ENCODE results near the gene MED14.

The MED14 gene

DNA sequence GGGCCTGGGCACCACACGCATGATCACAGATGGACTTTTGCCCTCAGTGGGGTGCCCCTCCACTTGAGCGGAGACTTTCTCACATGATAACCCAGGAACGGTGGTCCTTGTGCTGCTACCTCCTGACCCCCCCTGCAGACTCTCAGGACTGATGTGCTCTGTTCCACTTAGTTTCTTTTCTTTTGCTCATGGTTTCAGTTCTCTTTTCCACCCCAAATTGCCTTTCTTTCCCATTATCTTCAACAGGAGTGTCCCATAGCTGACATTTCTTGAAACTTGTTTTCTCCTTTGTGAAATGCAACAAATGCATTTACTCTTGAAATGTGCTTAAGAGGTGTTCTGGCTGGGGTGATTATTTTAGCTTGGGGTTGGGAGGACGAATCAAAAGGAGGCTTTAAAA lies 103.1 kb downstream of the MED14 start:
- DNase-seq (ENCODE audit: low spot score), result no peak
- no peak overlapping the region for H2BK15ac ChIP-seq (ENCODE audit: low read length)
- no peaks in the 10 kb centered on the region for H3K9me3 ChIP-seq (replicated peaks in 1 of 2; ENCODE audit: control insufficient read depth in 2 of 2, insufficient read depth in 1 of 2, low read depth in 1 of 2, low read length in 2 of 2)
- H3K79me1 ChIP-seq (ENCODE audit: low read depth, low read length), result no peaks in the 10 kb centered on the region
- no peak overlapping the region for H2AFZ ChIP-seq (ENCODE audit: low read length)
- no CpG with 5 or more reads among the region's 4 CpGs for WGBS, 2 donors (ENCODE audit: extremely low coverage in 2 of 2, insufficient read length in 2 of 2, insufficient replicate concordance in 1 of 2)
- H2BK12ac ChIP-seq (ENCODE audit: low read length), result no peak overlapping the region
- peaks cover 4 to 73% of the 10 kb centered on the region in 2 donors for H3K36me3 ChIP-seq (replicated peaks in 1 of 2; ENCODE audit: control insufficient read depth in 2 of 2, insufficient read depth in 2 of 2, low read length in 2 of 2)
- H3K9ac ChIP-seq (ENCODE audit: low read depth, low read length, poor library complexity), result no peak overlapping the region
- H2AK5ac ChIP-seq (ENCODE audit: low read depth, low read length), result no peak overlapping the region
- H3K4ac ChIP-seq (ENCODE audit: low read length), result no peak overlapping the region
- no peaks in the 10 kb centered on the region for H3K4me1 ChIP-seq (ENCODE audit: control insufficient read depth in 2 of 2, insufficient read depth in 1 of 2, low read depth in 1 of 2, low read length in 2 of 2)
- H3K4me2 ChIP-seq (ENCODE audit: insufficient read depth, low read length, poor library complexity, severe bottlenecking), result no peak overlapping the region
- H3K27me3 ChIP-seq (ENCODE audit: control insufficient read depth in 3 of 3, insufficient read depth in 3 of 3, low read depth in 1 of 3, low read length in 3 of 3), result no peaks in the 10 kb centered on the region
- H3K27ac ChIP-seq (replicated peaks; ENCODE audit: low read length), result no peak overlapping the region
- no peak overlapping the region for H3K18ac ChIP-seq (ENCODE audit: low read length)
- H3K4me3 ChIP-seq (ENCODE audit: low read length in 2 of 2), result no peak overlapping the region
- H3K14ac ChIP-seq (ENCODE audit: low read length), result no peak overlapping the region
- no peak overlapping the region for H2BK120ac ChIP-seq (ENCODE audit: low read depth, low read length)
- no peak overlapping the region for H3K23ac ChIP-seq (ENCODE audit: low read depth, low read length, poor library complexity)
- H4K91ac ChIP-seq (ENCODE audit: low read depth, low read length, poor library complexity), result no peak overlapping the region
- no peak overlapping the region for H4K8ac ChIP-seq (ENCODE audit: low read depth, low read length)
- H2BK5ac ChIP-seq (ENCODE audit: low read length), result no peak overlapping the region

DNA sequence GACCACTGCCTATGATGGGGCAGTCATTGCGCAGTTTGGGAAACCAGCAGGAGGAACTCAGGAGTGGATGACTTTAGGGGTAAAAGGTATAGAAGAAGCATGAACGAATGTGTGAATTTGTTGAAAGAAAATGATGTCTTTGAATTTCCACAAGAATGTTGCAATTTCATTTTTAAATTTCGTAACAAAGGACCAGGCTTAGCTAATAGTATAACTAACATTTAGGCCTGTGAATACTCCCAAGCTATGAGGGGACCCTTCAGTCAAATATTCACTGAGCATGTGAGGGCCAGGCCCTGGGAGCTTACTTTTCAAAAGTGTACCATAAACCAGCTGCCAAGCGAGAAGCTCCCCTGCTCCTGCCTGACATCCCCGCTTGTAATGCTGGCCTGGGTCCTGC lies 106.8 kb downstream of the MED14 start:
- Histone ChIP-seq H3K9ac (ENCODE audit: low read depth, low read length, poor library complexity) (no peak overlapping the region), H3K27ac (replicated peaks; ENCODE audit: low read length) (no peak overlapping the region), H3K4me1 (ENCODE audit: control insufficient read depth in 2 of 2, insufficient read depth in 1 of 2, low read depth in 1 of 2, low read length in 2 of 2) (no peaks in the 10 kb centered on the region), H3K18ac (ENCODE audit: low read length) (no peak overlapping the region), H2BK15ac (ENCODE audit: low read length) (no peak overlapping the region), H3K36me3 (replicated peaks in 1 of 2; ENCODE audit: control insufficient read depth in 2 of 2, insufficient read depth in 2 of 2, low read length in 2 of 2) (peaks cover 0 to 46% of the 10 kb centered on the region in 2 donors), H3K4me3 (ENCODE audit: low read length in 2 of 2) (no peak overlapping the region), H2AFZ (ENCODE audit: low read length) (no peak overlapping the region), H3K4me2 (ENCODE audit: insufficient read depth, low read length, poor library complexity, severe bottlenecking) (no peak overlapping the region), H2BK12ac (ENCODE audit: low read length) (no peak overlapping the region), H4K8ac (ENCODE audit: low read depth, low read length) (no peak overlapping the region), H3K79me1 (ENCODE audit: low read depth, low read length) (no peaks in the 10 kb centered on the region), H4K91ac (ENCODE audit: low read depth, low read length, poor library complexity) (no peak overlapping the region), H3K9me3 (replicated peaks in 1 of 2; ENCODE audit: control insufficient read depth in 2 of 2, insufficient read depth in 1 of 2, low read depth in 1 of 2, low read length in 2 of 2) (no peaks in the 10 kb centered on the region), H2BK5ac (ENCODE audit: low read length) (no peak overlapping the region), H3K23ac (ENCODE audit: low read depth, low read length, poor library complexity) (no peak overlapping the region), H3K27me3 (ENCODE audit: control insufficient read depth in 3 of 3, insufficient read depth in 3 of 3, low read depth in 1 of 3, low read length in 3 of 3) (no peaks in the 10 kb centered on the region), H3K4ac (ENCODE audit: low read length) (no peak overlapping the region), H3K14ac (ENCODE audit: low read length) (no peak overlapping the region), H2AK5ac (ENCODE audit: low read depth, low read length) (no peak overlapping the region), H2BK120ac (ENCODE audit: low read depth, low read length) (no peak overlapping the region)
- no peak for DNase-seq (ENCODE audit: low spot score)
- WGBS, 2 donors (ENCODE audit: extremely low coverage in 2 of 2, insufficient read length in 2 of 2, insufficient replicate concordance in 1 of 2), result no CpG with 5 or more reads among the region's 5 CpGs

DNA sequence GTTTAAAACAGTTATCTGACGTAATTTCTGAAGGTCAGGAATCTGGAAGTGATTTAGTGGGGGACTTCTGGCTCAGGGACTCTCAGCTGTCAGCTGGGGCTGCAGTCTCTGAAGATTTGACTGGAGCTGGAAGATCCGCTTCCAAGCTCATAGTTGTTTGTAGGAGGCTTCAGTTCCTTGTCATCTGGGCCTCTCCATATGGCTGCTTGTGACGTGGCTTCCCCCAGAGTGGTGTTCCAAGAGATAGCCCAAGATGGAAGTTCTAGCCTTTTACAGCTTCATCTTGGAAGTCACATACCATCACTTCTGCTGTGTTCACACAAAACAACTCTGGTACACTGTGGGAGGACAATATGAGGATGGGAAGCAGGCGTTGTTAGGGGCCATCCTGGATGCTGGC lies 110.0 kb downstream of the MED14 start:
- H2BK5ac ChIP-seq (ENCODE audit: low read length), result no peak overlapping the region
- WGBS, 2 donors (ENCODE audit: extremely low coverage in 2 of 2, insufficient read length in 2 of 2, insufficient replicate concordance in 1 of 2), result no CpG with 5 or more reads among the region's 4 CpGs
- no peak overlapping the region for H2BK12ac ChIP-seq (ENCODE audit: low read length)

DNA sequence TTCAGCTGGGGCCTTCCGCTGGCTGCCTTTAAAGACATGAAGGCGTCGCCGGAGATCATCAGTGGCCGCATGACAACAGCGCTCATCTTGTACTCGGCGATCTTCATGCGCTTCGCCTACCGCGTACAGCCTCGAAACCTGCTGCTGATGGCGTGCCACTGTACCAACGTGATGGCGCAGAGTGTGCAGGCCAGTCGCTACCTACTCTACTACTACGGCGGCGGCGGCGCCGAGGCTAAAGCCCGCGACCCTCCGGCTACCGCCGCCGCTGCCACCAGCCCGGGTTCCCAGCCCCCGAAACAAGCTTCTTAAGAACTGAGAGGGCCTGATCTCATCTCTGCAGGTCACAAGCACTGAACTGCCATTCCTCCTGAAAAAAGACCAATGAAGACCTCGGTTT lies 111.7 kb downstream of the MED14 start:
- no peaks in the 10 kb centered on the region for H3K9me3 ChIP-seq (replicated peaks in 1 of 2; ENCODE audit: control insufficient read depth in 2 of 2, insufficient read depth in 1 of 2, low read depth in 1 of 2, low read length in 2 of 2)
- H3K27me3 ChIP-seq (ENCODE audit: control insufficient read depth in 3 of 3, insufficient read depth in 3 of 3, low read depth in 1 of 3, low read length in 3 of 3), result no peaks in the 10 kb centered on the region
- no peak overlapping the region for H4K91ac ChIP-seq (ENCODE audit: low read depth, low read length, poor library complexity)
- no peak for DNase-seq (ENCODE audit: low spot score)
- no peak overlapping the region for H3K18ac ChIP-seq (ENCODE audit: low read length)
- H3K36me3 ChIP-seq (replicated peaks in 1 of 2; ENCODE audit: control insufficient read depth in 2 of 2, insufficient read depth in 2 of 2, low read length in 2 of 2), result peaks cover 0 to 8% of the 10 kb centered on the region in 2 donors
- H2BK120ac ChIP-seq (ENCODE audit: low read depth, low read length), result no peak overlapping the region
- H2AFZ ChIP-seq (ENCODE audit: low read length), result no peak overlapping the region
- no peak overlapping the region for H3K4ac ChIP-seq (ENCODE audit: low read length)
- H2BK15ac ChIP-seq (ENCODE audit: low read length), result no peak overlapping the region
- WGBS, 2 donors (ENCODE audit: extremely low coverage in 2 of 2, insufficient read length in 2 of 2, insufficient replicate concordance in 1 of 2), result no CpG with 5 or more reads among the region's 32 CpGs
- H3K79me1 ChIP-seq (ENCODE audit: low read depth, low read length), result no peaks in the 10 kb centered on the region
- H4K8ac ChIP-seq (ENCODE audit: low read depth, low read length), result no peak overlapping the region
- no peak overlapping the region for H3K23ac ChIP-seq (ENCODE audit: low read depth, low read length, poor library complexity)
- H2AK5ac ChIP-seq (ENCODE audit: low read depth, low read length), result no peak overlapping the region
- H2BK5ac ChIP-seq (ENCODE audit: low read length), result no peak overlapping the region
- no peak overlapping the region for H3K9ac ChIP-seq (ENCODE audit: low read depth, low read length, poor library complexity)
- H3K4me3 ChIP-seq (ENCODE audit: low read length in 2 of 2), result no peak overlapping the region
- no peak overlapping the region for H3K14ac ChIP-seq (ENCODE audit: low read length)
- no peak overlapping the region for H2BK12ac ChIP-seq (ENCODE audit: low read length)
- no peak overlapping the region for H3K4me2 ChIP-seq (ENCODE audit: insufficient read depth, low read length, poor library complexity, severe bottlenecking)
- H3K4me1 ChIP-seq (ENCODE audit: control insufficient read depth in 2 of 2, insufficient read depth in 1 of 2, low read depth in 1 of 2, low read length in 2 of 2), result no peaks in the 10 kb centered on the region
- H3K27ac ChIP-seq (replicated peaks; ENCODE audit: low read length), result no peak overlapping the region

More for the DNA sequence above, 110.0 kb downstream of the MED14 start:
- H4K91ac ChIP-seq (ENCODE audit: low read depth, low read length, poor library complexity), result no peak overlapping the region
- H3K4me3 ChIP-seq (ENCODE audit: low read length in 2 of 2), result no peak overlapping the region
- H3K4me2 ChIP-seq (ENCODE audit: insufficient read depth, low read length, poor library complexity, severe bottlenecking), result peak overlapping the region; percentile 11
- no peak overlapping the region for H3K4ac ChIP-seq (ENCODE audit: low read length)
- H3K36me3 ChIP-seq (replicated peaks in 1 of 2; ENCODE audit: control insufficient read depth in 2 of 2, insufficient read depth in 2 of 2, low read length in 2 of 2), result peaks cover 0 to 20% of the 10 kb centered on the region in 2 donors
- H2AK5ac ChIP-seq (ENCODE audit: low read depth, low read length), result no peak overlapping the region
- H2AFZ ChIP-seq (ENCODE audit: low read length), result no peak overlapping the region
- H3K14ac ChIP-seq (ENCODE audit: low read length), result no peak overlapping the region
- no peak overlapping the region for H3K18ac ChIP-seq (ENCODE audit: low read length)
- no peak overlapping the region for H4K8ac ChIP-seq (ENCODE audit: low read depth, low read length)
- H3K4me1 ChIP-seq (ENCODE audit: control insufficient read depth in 2 of 2, insufficient read depth in 1 of 2, low read depth in 1 of 2, low read length in 2 of 2), result no peaks in the 10 kb centered on the region
- DNase-seq (ENCODE audit: low spot score), result no peak
- H2BK15ac ChIP-seq (ENCODE audit: low read length), result no peak overlapping the region
- H2BK120ac ChIP-seq (ENCODE audit: low read depth, low read length), result no peak overlapping the region
- no peaks in the 10 kb centered on the region for H3K79me1 ChIP-seq (ENCODE audit: low read depth, low read length)
- no peaks in the 10 kb centered on the region for H3K9me3 ChIP-seq (replicated peaks in 1 of 2; ENCODE audit: control insufficient read depth in 2 of 2, insufficient read depth in 1 of 2, low read depth in 1 of 2, low read length in 2 of 2)
- H3K27me3 ChIP-seq (ENCODE audit: control insufficient read depth in 3 of 3, insufficient read depth in 3 of 3, low read depth in 1 of 3, low read length in 3 of 3), result no peaks in the 10 kb centered on the region
- H3K23ac ChIP-seq (ENCODE audit: low read depth, low read length, poor library complexity), result no peak overlapping the region
- H3K9ac ChIP-seq (ENCODE audit: low read depth, low read length, poor library complexity), result no peak overlapping the region
- H3K27ac ChIP-seq (replicated peaks; ENCODE audit: low read length), result no peak overlapping the region
